ENCODE results near the gene SHMT1. TPM values are rescaled to one million over a fixed set of nuclear protein-coding genes. Genes with fewer than 3 reads are reported as not detected.
"Not testable (repeated sequence)": the region's sequence is repeated elsewhere in the genome, so short reads cannot be mapped to it uniquely, and the experiment has no call there.

SHMT1 gene
- total and polyA plus RNA-seq, 8 donors: 23.3 to 45.3 (median 26.9) TPM

DNA sequence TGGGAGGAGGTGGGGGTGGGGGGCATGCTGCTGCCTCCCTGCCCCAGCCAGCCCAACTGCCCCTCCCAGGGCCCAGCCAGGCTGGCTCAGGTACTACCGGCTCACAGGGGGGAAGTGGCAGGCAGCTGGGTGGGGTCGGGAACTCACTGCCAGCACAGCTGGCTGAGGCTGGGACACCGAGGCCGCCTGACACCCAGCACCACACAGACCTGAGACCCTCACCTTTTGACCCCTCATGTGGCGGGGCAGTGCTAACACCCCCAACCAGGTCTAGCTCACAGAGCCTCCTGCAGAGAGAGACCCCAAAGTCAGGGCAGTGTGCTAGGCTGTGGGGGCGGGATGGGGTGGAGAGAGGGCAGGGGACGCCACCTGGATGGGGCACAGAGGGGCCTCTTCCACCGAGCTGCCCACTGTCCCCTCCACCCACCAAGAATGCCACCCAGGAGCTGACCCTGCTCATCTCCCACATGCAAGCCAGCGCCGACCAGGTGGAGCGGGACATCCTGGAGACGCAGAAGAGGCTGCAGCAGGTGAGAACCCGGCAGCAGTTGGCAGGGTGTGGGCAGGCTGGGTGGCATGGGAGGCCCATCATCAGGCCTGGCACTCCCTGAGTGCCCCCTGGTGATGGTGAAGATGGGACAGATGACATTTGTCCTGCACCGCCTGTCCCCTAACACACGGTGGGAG is 17.3 kb upstream of the SHMT1 start:
- H3K4me3 ChIP-seq: no peak overlapping the region
- no peak for ATAC-seq
- H3K27me3 ChIP-seq: peaks cover 5 to 48% of the 10 kb centered on the region in 2 donors
- no peak overlapping the region for H3K27ac ChIP-seq
- peaks cover 0 to 15% of the 10 kb centered on the region in 2 donors for H3K4me1 ChIP-seq
- TF ChIP-seq, protein P1, sequence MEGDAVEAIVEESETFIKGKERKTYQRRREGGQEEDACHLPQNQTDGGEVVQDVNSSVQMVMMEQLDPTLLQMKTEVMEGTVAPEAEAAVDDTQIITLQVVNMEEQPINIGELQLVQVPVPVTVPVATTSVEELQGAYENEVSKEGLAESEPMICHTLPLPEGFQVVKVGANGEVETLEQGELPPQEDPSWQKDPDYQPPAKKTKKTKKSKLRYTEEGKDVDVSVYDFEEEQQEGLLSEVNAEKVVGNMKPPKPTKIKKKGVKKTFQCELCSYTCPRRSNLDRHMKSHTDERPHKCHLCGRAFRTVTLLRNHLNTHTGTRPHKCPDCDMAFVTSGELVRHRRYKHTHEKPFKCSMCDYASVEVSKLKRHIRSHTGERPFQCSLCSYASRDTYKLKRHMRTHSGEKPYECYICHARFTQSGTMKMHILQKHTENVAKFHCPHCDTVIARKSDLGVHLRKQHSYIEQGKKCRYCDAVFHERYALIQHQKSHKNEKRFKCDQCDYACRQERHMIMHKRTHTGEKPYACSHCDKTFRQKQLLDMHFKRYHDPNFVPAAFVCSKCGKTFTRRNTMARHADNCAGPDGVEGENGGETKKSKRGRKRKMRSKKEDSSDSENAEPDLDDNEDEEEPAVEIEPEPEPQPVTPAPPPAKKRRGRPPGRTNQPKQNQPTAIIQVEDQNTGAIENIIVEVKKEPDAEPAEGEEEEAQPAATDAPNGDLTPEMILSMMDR (IDR thresholded peaks at IDR 0.05): no peak
- peak in 1 of 4 donors; percentile 52 for DNase-seq
- no peaks in the 10 kb centered on the region for H3K9me3 ChIP-seq
- intact Hi-C loops (cut with DNase I): no loop called here
- H3K36me3 ChIP-seq: no peaks in the 10 kb centered on the region

DNA sequence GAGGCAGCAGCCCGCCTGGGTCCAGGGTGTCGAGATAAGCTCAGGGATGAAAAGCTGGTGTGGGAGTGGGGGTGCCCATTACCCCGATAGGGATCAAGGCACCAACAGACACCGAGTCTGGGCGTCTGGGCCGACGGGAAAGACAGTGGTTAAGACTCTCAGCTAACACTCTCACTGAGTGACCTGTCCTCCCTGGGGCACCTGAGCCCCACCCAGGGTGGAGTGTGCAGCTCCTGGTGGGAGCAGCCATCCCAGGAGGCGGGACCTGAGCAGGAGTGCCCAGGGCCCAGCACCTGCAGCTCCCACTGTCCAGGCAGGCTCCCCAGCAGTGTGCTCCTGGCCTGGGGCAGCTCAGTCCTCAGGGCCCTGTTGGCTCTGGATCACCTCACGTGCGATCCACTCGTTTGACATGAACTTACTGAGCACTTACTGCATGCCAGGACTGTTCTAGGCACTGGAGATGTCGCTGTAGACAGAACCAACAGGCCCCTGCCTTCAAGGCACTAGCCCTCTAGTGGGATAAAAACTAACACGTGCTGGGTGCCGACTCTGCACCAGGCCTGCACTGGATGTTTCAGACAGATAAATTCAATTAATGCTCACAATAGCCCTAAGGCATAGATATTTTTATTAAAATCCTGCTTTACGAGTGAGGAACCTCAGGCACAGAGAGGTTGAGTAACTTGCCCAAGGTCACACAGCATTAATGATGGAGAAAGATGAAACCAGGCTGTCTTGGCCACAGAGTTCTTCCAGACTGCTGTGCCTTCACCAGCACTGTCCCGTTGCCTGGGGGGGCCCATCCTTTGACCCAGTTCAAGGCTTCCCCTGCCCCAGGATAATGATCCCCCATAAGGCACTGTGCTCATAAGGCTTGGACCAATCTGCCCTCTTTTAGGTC is 16.1 kb upstream of the SHMT1 start:
- peaks cover 0 to 6% of the 10 kb centered on the region in 2 donors for H3K9me3 ChIP-seq
- ATAC-seq (no peak), DNase-seq (peak in 1 of 4 donors; percentile 61)
- no peaks in the 10 kb centered on the region for H3K36me3 ChIP-seq
- intact Hi-C loops (cut with DNase I): no loop called here
- H3K27ac ChIP-seq: no peak overlapping the region
- TF ChIP-seq, protein P1 (IDR thresholded peaks at IDR 0.05): no peak
- peaks cover 5 to 48% of the 10 kb centered on the region in 2 donors for H3K27me3 ChIP-seq
- no peak overlapping the region for H3K4me3 ChIP-seq
- peaks cover 0 to 15% of the 10 kb centered on the region in 2 donors for H3K4me1 ChIP-seq

DNA sequence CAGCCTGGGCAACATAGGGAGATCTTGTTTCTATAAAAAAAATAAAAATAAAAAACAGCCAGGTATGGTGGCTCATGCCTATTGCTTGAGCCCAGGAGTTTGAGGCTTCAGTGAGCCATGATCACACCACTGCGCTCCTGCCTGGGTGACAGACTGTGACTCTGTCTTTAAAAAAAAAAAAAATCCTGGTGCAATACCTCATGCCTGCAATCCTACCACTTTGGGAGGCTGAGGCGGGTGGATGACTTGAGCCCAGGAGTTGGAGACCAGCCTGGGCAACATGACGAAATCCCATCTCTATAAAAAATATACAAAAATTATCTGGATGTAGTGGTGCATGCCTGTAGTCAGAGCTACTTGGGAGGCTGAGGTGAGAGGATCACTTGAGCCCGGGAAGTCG is 15.3 kb upstream of the SHMT1 start:
- ATAC-seq; H3K36me3 ChIP-seq; intact Hi-C loops (cut with DNase I); H3K9me3 ChIP-seq; DNase-seq: not testable (repeated sequence)
- H3K4me3 ChIP-seq: peak overlapping the region in 1 of 2 donors; percentile 25
- peaks cover 5 to 40% of the 10 kb centered on the region in 2 donors for H3K27me3 ChIP-seq
- peak overlapping the region in 1 of 2 donors; percentile 63 for H3K27ac ChIP-seq
- peaks cover 0 to 15% of the 10 kb centered on the region in 2 donors for H3K4me1 ChIP-seq

DNA sequence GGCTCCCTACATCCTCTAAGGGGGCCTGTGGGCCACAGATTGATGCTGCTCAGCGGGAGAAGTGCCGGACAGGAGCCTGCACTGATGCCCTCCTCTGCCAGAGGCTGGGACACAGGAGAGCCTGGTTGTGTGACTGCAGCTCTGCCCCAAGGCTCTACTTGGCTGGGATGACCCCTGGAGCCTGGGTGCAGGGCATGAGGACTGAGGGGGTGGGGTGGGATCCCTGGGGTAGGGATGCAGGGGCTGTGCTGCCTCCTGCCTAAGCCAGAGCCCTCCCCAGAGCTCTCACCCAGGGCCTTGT is 14.8 kb upstream of the SHMT1 start:
- Histone ChIP-seq H3K36me3 (no peaks in the 10 kb centered on the region), H3K27me3 (peaks cover 5 to 36% of the 10 kb centered on the region in 2 donors), H3K27ac (peak overlapping the region; percentile 63 to 65), H3K9me3 (peaks cover 0 to 6% of the 10 kb centered on the region in 2 donors), H3K4me1 (peaks cover 0 to 15% of the 10 kb centered on the region in 2 donors), H3K4me3 (peak overlapping the region in 1 of 2 donors; percentile 25)
- TF ChIP-seq, protein P1 (IDR thresholded peaks at IDR 0.05): no peak
- intact Hi-C loops (cut with DNase I): no loop called here
- no peak for DNase-seq
- peak; percentile 33 for ATAC-seq

DNA sequence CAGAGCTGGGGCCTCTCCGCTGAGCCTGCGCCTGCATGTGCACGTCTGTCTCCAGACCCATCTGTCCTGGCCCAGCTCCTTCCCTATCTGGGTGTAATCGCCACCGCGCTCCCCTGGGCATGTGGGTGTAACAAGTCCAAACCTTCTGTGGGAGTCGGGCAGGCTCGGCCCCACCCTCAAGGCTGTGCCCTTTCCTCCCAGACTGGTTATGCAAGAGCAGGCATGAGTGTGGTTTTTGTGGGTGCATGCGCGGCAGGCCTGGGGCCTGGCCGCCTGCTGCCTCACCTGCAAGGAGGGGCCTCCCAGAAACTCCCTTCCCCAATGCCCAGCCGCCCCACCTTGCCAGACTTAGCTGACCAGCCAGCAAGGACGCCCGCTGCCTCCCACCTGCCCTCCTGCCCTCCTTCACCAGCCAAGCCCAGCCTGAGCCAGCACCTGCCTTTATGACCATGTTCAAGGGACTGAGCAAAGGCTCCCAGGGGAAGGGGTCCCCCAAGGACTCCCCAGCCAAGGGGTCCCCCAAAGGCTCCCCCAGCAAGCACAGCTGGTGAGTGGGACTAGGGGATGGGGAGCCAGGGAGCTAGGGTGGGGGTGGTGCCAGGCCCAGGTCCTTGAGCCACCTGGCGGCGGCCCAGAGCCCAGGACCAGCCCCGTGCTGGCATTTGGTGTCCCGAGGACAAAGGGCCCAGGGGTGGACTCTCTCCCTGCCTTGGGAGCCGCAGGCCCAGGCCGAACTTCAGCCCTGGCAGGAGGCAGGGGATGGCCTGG is 14.3 kb upstream of the SHMT1 start, which contains the start of gene EVPLL:
EVPLL (plus strand) TSS at position 342 of the 768 bp plus-strand sequence. CDS start 3,160 bp downstream, outside the sequence.
- peak; percentile 96 for ATAC-seq
- peak within 1 kb of the TSS; percentile 63 to 65 for H3K27ac ChIP-seq

More for the DNA sequence above, 14.3 kb upstream of the SHMT1 start, which contains the start of gene EVPLL:
- peaks cover under 1 to 30% of the 10 kb centered on the region in 2 donors for H3K27me3 ChIP-seq
- H3K4me3 ChIP-seq: peak within 1 kb of the TSS in 1 of 2 donors; percentile 25
- peak in 3 of 4 donors; percentile 40 to 91 (median 89) for DNase-seq
- peaks cover 0 to 6% of the 10 kb centered on the region in 2 donors for H3K9me3 ChIP-seq
- H3K36me3 ChIP-seq: no peaks in the 10 kb centered on the region
- H3K4me1 ChIP-seq: peaks cover 0 to 15% of the 10 kb centered on the region in 2 donors
- intact Hi-C loops (cut with DNase I): no loop called here
- TF ChIP-seq, protein P1 (IDR thresholded peaks at IDR 0.05): no peak
